Activated naive CD8-positive, alpha-beta T cell treated with anti-CD3 and anti-CD28 coated beads, Interleukin-2, amount 50 U/mL, for 16 hours (primary cell): ENCODE results near the gene SHB.

Experiments
- DNase-seq: peaks from one replicate; pipeline ENCODE4 v3.0.0-alpha.2; 2020; ENCODE audit warnings: low read depth, low spot score

Gene SHB

GRCh38 chr9:38024036-38024681 is 44.9 kb downstream of the SHB start:
- no peak for DNase-seq

DNA sequence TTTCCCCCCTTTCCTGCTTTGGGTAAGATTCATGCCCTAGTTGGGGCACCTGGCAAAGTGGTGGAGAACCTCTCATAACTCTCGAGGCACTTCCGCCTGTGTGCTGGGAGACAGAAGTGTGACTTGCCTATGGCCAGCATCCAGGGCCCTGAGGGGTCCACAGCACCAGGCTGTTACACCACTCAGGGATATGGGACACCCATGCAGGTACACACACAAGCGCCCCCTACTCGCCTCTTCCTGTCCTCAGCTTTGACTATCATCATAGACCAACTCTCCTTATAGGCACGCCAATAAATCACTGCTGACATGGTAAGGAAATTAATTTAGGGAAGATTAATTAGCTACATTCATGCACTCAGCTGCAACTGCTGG is 45.4 kb downstream of the SHB start:
- no peak for DNase-seq

- no peak for DNase-seq
Measured at GRCh38 chr9:38022995-38023394, 46.0 kb downstream of the SHB start.

DNA sequence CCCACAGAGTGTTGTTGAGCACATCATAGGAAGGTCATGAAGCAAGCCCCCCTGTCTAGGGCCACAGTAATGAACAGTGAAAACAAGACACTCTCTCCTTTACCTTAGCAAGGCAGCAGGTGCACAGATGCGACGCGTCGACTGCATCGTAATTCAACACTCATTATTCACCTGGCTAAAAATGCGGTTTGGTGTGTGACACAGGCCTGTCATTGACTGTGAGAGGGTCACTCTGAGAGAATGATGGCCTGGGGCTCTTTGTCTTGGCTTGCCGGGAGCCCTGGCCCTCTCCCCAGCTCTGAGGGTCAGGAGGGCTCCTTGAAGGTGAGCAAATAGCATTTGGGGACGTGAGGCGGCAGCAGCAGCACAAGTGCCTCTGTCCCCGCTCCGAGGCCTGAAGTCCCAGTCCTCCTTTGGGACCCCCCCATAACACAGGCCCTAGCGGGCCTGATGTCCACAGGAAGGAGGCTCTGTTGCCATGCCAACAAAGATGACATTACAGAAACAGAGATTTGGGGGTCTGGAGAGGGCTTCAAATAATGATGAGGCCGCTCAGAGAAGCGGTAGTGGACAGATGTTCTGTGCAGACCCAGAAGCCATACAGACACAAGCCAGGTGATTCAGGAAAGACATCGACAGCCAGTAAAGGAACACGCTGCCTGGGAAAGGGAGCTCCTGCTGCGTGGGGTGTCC is 46.7 kb downstream of the SHB start:
- DNase-seq, result no peak

DNA sequence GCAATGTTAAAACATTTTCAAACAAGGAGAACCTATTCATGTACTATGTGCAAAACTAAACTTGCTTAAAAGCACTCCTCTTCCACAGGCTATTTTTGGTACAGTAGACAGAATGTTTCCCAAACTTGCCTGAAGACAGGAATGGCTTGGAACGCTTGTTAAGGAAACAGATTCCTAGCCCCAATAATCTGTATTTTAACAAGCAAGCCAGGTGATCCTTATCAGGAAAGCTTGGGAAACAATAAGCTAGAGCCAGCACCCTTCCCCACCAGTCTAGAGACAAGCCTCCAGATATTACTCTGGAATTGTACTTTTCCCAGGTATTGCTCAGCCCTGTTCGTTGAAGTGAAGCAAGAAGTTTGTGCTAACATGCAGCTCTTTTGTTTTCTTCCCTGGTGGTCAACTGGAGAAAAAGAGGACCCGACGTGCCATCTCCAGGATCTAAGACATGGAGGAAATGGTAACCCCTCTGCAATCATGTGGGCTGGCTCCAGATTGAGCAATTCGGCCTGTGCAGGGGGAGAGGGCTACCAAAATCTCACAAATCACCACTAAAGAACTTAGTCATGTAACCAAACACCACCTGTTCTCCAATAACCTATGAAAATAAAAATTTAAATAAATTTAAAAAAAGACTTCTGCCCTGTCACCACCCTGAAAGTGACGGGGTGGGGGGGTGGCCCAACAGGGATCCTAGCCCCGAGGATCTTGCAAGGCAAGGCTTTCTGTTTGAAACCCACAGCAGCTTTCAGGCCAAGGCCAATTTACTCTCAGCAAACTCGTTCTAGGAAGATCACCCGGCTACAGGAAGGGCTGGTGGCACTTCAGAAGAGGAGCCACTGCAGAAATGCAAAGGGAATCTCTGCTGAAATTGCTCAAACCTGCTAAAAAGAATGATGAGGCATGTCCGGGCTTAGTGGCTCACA is 48.6 kb downstream of the SHB start:
- DNase-seq, result no peak

GRCh38 chr9:38019731-38020130 is 49.3 kb downstream of the SHB start:
- no peak for DNase-seq

- DNase-seq, result no peak
Measured at GRCh38 chr9:38018958-38019602, 49.9 kb downstream of the SHB start.

DNA sequence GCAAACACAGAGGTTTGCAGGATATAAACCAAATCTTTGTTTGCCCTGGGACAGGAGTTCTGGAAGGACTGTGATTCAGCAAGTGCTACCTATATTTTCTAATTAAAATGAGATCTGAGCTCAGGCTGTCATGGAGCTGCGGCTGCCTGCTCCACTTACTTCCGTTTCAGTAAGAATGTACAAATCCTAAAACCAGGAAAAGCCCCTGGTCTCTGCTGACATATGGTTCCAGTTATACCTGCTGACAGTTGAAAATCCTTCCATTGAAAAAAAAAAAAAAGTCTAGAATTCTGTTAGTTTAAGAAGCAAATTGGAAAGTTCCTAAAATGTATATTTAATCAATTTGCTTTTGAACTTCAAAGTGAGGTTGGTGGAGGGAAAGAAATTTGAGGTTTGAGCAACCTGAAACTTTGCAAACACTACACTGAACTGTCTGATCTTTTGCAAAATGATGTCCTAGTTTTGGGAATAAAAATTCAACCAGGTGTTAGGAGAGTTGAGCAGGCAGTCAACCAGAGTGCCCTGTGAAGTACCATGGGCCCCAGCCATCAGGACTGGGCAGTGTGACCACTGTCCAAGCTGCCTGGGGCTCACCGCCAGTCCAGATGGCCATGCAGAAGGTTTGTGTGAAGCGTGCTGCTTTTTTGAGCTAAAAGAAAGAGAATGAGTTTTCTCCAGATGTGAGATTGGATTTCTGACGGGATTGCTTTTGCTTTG is 50.6 kb downstream of the SHB start:
- no peak for DNase-seq

- no peak for DNase-seq
Measured at GRCh38 chr9:38017885-38018186, 51.2 kb downstream of the SHB start.

- no peak for DNase-seq
Measured at GRCh38 chr9:38017149-38017884, 51.7 kb downstream of the SHB start.

DNA sequence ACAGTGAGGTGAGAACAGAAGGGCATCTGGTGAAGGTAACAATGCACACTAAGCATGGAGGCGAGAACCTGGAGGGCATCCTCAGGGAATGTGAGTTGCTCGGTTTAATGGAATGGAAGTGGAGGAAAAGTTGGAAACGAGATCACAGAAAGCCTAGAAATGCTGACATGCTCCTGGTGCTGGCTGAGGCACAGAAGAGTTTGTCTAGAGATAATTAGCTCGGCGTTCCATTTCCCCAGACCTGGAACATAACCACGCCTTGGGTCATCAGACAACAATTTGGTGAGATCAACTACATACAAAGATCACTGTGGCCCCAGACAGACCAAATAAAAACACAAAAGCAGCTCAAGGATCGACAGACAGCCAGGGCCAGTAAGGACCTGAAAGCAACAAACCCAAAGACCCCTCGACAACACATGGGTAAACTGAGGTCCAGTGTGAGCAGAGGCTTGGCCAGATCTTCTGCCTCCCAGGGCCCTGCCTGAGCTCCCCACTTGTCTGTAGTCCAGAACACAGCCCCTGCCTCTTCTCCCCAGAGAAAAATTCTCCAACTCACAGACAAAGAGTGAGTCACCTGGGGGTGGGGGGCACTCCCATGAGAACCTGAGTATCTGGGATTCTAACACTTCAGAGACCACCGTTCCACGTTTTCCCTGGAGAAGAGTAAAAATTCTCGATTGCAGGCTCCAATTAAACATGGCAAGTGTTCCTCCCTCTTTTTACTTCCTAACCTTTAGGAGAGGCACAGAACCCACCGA is 52.5 kb downstream of the SHB start:
- no peak for DNase-seq

- no peak for DNase-seq
Measured at GRCh38 chr9:38015906-38016305, 53.1 kb downstream of the SHB start.

DNA sequence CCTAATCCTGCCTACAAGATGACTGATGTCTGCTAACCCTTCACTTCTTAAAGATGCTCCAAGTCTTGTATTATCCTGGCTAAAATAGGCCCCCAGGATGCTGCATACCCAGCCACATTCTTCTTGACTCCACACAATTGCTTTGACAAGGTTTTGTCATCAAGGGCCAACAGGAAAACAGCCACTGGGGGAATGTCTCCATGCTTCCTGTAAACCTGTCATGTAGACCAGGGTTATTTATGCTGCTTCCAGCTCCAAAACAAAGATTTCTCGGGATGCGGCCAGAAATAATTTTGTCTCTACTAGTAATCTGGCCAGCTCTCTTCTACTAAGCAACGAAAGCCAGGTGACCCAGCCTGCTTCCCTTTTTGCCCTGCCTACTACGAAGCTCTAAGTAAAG is 53.8 kb downstream of the SHB start:
- no peak for DNase-seq

GRCh38 chr9:38012767-38013450 is 56.1 kb downstream of the SHB start:
- no peak for DNase-seq

DNA sequence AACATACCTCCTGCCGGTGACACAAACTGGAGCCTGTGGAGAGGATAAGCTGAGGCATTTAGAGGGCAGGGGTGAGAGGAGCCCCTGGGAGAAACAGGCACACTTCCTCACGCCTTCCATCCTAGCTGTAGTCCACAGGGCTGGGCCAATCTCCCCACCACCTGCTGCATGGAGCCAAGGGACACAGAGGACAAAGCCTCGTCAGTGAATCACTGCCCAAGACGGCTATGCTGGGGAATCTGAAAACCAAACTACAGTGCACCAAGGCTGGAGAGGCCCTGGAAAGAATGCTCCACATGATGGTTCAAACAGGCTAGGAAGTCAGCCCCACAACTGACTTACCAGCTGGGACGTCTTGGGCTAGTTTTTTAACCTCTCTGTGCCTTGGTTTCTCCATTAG is 57.0 kb downstream of the SHB start:
- DNase-seq, result no peak

DNA sequence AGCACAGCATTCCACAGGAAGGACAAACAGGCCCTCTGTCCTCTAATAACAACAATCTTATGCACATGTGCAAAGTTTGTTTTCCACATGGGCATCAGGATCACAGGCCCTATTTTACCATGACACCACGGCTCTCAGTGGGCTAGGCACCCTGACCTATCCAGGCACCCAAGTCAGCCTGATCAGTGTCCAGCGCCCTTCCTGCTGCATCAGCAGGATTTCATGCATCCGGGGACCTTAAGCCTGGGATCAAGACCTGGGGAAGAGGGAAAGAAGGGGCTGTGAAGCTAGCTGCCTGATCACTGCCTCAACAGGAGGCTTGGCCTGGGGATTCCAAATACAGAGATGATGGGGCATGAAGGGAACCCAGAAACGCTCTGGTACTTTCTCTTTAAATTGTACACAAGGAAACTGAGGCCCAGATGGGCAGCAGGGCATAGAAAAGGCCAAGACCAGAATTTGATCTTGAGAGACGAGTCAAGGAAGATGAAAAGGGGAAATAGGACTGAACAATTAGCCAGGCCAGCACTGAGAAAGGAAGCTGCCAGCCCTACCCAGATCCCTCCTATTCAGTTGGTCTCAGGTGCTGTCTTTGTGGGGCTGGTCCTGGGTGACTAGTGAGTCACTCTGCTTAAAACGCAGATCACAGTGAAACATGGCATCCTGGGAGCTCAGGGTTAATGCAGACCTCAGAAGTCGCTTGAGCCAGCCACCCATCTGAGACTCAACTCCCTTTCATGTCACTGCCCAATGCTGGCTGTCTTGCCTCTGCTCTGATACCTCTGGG is 57.9 kb downstream of the SHB start:
- DNase-seq, result no peak

- DNase-seq, result no peak
Measured at GRCh38 chr9:38009990-38010389, 59.0 kb downstream of the SHB start.

DNA sequence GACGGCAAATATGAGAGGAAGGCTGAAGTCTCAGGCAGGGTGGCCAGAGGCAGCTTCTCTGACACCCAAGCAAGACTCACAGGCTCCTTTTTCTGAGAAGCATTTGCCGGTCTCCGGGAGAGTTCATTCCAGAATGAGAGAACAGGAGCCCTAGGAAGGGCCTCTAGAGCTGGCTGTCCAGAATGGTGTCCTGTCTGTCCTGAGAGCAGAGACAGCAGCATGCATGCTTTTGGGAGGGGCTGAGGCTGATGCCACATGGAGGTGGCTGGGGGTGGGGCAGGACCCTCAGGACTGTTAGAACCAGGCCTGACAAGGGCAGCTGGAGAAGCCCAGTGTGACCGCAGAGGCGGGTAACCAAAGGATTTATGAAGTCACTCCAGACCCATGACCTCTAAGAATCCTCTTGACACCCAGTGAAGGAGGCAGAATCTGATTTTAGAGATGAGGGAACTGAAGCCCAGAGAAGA is 60.0 kb downstream of the SHB start:
- DNase-seq, result no peak
